Measurements from ENCODE around the gene DHCR24.

DNA sequence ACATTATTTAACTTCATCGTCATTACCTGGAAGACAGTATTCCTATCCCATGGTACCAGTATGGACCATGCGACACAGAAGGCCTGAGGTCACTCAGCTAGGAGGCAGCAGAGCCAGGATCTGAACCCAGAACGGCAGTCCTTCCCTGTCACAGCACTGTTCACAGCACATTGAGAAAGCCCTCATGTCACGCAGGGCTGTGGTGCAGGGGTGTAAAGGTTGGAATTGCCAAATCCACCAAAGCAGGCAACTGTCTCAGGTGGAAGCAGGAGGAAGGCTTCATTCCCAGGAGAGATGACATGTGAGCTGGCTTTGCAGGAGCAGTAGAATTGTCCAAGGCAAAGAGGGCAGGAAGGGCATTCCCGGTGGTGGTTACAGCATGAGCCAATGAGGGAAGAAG lies 75.9 kb downstream of the DHCR24 start:
- TF ChIP-seq CTCF (conservative IDR thresholded peaks at IDR 0.05 in 1 of 2, IDR thresholded peaks at IDR 0.05 in 1 of 2; ENCODE audit: extremely low read depth in 1 of 2, insufficient read depth in 1 of 2, low read depth in 1 of 2, low read length in 2 of 2), result no peak
- no peak for TF ChIP-seq EZH2 (IDR thresholded peaks at IDR 0.05; ENCODE audit: borderline replicate concordance, low read length)

Measured in mammary epithelial cell (primary cell).